ENCODE results near the gene MYADM.
"Not testable (repeated sequence)": the region's sequence is repeated elsewhere in the genome, so short reads cannot be mapped to it uniquely, and the experiment has no call there.

The MYADM gene, protein sequence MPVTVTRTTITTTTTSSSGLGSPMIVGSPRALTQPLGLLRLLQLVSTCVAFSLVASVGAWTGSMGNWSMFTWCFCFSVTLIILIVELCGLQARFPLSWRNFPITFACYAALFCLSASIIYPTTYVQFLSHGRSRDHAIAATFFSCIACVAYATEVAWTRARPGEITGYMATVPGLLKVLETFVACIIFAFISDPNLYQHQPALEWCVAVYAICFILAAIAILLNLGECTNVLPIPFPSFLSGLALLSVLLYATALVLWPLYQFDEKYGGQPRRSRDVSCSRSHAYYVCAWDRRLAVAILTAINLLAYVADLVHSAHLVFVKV

DNA sequence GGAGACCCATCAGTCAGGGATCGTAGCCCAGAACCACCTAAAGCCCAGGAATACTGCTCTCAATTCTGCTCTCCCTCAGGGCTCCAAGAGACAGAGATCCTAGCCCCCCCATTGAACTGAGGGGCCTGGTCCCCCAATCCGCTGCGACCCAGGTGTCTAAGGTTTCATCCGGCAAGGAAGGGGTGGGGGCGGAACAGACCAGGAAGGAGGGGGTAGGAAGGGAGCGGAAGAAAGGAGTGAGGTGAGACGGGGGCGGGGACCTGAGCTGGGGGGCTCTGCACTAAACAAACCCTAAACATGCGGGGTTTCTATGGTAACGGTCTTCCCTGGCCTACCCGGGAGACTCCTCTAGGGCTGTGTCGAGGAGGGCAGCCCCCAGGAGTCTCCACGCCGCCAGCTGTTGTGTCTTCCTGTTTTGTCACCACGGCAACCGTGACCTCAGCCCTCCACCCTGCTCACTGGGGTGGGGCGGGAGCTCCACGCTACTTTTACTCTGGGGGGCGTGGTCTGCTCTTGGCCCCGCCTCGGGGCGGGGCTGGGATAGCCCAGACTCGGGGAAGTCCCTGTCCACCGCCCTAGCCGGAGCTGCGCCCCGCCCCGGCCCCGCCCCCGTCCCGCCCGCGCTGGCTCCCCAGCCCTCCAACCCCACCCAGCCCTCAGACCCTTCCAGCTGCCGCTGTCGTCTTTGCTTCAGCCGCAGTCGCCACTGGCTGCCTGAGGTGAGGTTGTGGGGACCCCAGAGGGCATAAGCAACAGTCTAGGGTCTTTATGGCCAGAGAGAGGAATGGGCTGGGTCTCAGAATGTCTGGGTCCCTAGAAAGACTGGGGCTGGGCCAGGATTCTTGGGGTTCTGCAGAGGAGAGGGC, at the start of gene MYADM:
Gene MYADM, plus strand, starts transcription at position 659 of the 866 bp plus-strand sequence. CDS start 5,647 bp downstream, outside the sequence.
- peak; percentile 99 to 100 (median 99) for DNase-seq

DNA sequence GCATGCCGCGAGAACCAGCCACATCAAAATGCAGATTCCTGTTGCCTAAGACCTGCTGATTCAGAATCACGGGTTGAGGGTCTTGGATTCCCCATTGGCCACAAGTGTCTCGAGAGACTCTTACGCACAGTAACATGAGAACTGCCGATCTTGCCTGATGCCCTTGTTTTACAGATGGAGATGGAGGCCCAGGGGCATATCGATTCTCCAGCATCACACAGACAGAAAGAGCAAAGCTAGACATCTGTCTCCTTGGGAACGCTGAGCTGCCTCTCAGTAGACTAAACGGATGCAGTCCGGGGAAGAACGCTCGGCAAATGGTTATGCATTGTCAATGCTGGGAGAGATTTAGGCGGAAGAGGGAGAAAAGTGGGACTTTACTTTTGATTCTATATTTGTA, 48.9 kb upstream of the MYADM start:
- no peak for DNase-seq

- DNase-seq = no peak
These were observed 47.8 kb upstream of the MYADM start for GRCh38 chr19:53819861-53820260.

- DNase-seq = no peak
These were observed 44.1 kb upstream of the MYADM start for GRCh38 chr19:53823380-53824120.

GRCh38 chr19:53824134-53824611, 43.5 kb upstream of the MYADM start, which contains the start of gene NLRP12:
Gene NLRP12 (minus strand): TSS chr19:53824314. CDS start chr19:53824174, 140 bp downstream.
- peak; percentile 90 to 96 (median 95) for DNase-seq

DNA sequence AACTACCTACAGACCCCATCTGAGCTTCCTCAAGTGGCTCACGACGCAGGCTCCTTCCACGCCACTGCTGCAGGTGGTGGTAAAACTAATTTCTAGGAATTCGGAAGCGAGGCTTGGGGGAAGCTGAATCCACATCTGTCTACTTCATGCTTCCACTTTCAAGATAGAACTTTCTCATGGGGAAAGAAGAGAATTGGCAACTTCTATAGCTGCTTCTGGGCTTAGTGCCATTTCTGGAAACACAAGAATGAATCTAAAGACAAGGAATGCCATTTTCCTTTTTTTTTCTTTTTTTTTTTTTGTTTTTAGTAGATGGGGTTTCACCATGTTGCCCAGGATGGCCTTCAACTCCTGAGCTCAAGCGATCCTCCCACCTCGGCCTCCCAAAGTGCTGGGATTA, 40.8 kb upstream of the MYADM start:
- no peak for DNase-seq

GRCh38 chr19:53828531-53828930, 39.2 kb upstream of the MYADM start:
- no peak for DNase-seq

DNA sequence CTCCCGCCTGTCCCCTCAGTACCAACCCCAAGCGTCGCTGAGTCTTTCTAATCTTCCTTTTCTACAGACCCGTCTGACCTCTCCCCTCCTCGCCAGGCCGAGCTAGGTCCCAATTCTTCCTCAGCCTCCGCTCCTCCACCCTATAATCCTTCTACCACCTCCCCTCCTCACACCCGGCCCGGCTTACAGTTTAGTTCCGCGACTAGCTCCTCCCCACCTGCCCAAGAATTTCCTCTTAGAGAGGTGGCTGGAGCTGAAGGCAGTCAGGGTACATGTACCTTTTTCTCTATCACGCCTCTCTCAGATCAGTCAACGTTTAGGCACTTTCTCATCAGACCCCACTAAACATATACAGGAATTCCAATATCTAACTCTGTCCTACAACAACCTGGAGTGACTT, 34.8 kb upstream of the MYADM start:
- not testable (repeated sequence) for DNase-seq

- not testable (repeated sequence) for DNase-seq
These were observed 29.2 kb upstream of the MYADM start for GRCh38 chr19:53838446-53838845.

DNA sequence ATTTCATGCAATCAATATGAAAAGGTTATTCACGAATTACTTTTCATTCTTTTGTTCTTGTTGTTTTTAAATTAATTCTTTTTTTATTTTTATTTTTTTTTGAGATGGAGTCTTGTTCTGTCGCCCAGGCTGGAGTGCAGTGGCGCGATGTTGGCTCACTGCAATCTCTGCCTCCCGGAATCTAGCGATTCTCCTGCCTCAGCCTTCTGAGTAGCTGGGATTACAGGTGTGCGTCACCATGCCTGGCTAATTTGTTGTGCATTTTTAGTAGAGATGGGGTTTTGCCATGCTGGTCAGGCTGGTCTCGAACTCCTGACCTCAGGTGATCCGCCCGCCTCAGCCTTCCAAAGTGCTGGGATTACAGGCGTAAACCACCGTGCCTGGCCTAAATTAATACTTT, 27.4 kb upstream of the MYADM start:
- DNase-seq = not testable (repeated sequence)

GRCh38 chr19:53840914-53841313, 26.8 kb upstream of the MYADM start:
- peak; percentile 73 to 81 (median 81) for DNase-seq

DNA sequence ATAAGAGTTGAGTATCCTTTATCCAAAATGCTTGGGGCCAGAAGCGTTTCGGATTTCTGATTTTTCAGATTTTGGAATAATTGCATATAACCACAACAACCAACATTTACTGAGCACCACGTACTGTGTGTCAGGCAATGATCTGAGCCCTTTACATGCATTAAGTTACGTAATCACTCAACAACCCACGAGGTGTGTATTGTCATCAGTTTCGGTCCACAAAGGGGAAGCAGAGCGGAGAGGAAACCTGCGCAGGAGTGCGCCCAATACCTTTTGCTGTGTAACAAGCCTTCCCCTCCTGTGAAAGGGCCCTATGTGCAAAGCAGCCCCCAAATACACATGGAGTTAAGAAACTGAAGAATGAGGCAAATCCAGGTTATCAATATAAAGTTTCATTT, 22.8 kb upstream of the MYADM start:
- peak; percentile 79 to 86 (median 82) for DNase-seq

- DNase-seq = no peak
These were observed 20.1 kb upstream of the MYADM start for GRCh38 chr19:53847555-53847954.

DNA sequence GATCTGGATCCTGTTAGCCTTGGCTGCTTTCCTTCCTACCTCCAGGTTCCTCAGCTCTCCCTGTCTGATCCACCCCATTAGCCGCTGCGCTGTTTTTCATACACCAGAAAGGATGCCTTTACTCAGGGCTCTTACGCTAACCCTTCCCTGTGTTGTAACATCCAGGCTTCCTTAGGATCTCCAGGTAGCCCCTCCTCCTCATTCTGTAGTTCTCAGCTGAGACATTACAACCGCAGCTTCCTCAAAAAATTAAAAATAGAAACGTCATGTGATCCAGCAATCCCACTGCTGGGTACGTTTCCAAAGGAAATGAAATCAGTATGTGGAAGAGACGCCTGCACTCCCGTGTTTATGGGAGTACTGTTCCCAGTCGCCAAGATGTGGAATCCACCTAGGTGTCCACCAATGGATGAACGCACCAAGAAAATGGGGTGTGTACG, 18.4 kb upstream of the MYADM start:
- DNase-seq = peak; percentile 68 to 78 (median 71)

DNA sequence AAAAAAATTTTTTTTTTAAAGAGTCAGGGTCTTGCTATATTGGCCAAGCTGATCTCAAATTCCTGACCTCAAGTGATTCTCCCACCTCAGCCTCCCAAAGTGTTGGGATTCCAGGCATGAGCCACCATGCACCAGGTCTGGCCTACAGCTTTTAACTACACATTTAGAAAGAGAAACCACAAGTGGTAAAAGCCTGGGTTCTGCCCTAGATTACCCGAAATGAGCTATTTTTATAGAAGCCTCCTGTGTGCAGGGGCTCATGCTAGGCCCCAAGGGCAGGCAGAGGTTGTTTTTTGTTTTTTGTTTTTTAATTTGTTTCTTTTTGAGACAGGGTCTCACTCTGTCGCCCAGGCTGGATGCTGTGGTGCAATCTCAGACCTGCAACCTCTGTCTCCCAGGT, 14.0 kb upstream of the MYADM start:
- DNase-seq = no peak

GRCh38 chr19:53864308-53864836, 3.3 kb upstream of the MYADM start:
- no peak for DNase-seq

DNA sequence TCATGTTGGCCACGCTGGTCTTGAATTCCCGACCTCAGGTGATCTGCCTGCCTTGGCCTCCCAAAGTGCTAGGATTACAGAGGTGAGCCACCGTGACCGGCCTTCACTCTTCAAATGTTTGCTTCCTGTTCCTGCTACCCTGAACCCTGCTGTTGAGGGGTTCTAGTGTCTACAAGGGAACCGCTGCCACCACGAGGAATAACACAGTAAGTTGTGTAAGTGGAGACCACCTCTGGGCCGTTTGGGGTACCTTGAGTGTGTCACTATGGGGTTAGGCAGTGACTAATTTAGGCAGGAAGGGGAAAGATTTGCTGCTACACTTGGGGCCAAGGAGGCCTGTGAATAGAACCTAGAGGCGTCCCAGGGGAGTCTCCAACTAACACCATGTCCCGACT, 2.2 kb upstream of the MYADM start:
- no peak for DNase-seq

- peak; percentile 50 to 79 (median 62) for DNase-seq
These were observed 1.5 kb upstream of the MYADM start for GRCh38 chr19:53865918-53866864.

DNA sequence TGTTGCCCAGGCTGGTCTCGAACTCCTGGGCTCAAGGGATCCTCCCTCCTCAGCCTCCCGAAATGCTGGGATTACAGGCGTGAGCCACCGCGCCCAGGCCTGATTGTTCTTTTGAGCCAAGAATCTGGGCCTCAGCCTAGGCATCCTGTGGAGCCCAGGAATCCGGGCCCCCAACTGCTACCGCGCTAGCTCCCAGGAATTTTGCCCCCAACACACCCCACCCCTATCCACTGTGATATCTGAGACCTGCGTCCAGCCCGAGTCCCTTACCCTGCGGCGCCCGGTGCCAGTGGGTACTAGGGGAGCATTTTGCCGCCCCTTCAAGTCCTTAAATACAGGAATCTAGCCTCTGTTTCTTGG, 838 bp upstream of the MYADM start:
- DNase-seq = no peak

GRCh38 chr19:53868091-53868891, 608 bp downstream of the MYADM start:
- DNase-seq = peak; percentile 64 to 83 (median 65)

Data from suppressor macrophage treated with lipopolysaccharide for 1 hour (primary cell).